NT2/D1 (cell line): Measurements from ENCODE around the gene MGAT5.

Source experiments
- SUZ12 ChIP-seq: IDR thresholded peaks from 2 replicates; pipeline ENCODE4 v1.6.1; 2011; ENCODE audit not compliant: insufficient read length, insufficient read depth; ENCODE audit errors: extremely low read depth
- YY1 ChIP-seq: IDR thresholded peaks from 2 replicates; pipeline ENCODE4 v1.6.1; 2011; ENCODE audit not compliant: insufficient read length, insufficient read depth

GRCh38 chr2:134465228-134466105 lies 211.6 kb downstream of the MGAT5 start:
- no peak for TF ChIP-seq YY1
- TF ChIP-seq SUZ12, result no peak
